ENCODE data around the gene RASGRP4.

- TF ChIP-seq CTCF (IDR thresholded peaks at IDR 0.05) (no peak), POLR2AphosphoS5 (IDR thresholded peaks at IDR 0.05) (no peak), EP300 (IDR thresholded peaks at IDR 0.05) (no peak)
These were observed 31.5 kb downstream of the RASGRP4 start for GRCh38 chr19:38394488-38394887.

All from suprapubic skin (tissue), 4 donors.